Fibroblast of the conjunctiva (primary cell): ENCODE measurements around the gene BAHCC1.

ENCODE experiments used
- DNase-seq: peaks from one replicate; pipeline ENCODE4 v3.0.0-alpha.2; 2010; ENCODE audit warnings: low read depth

Gene BAHCC1

DNA sequence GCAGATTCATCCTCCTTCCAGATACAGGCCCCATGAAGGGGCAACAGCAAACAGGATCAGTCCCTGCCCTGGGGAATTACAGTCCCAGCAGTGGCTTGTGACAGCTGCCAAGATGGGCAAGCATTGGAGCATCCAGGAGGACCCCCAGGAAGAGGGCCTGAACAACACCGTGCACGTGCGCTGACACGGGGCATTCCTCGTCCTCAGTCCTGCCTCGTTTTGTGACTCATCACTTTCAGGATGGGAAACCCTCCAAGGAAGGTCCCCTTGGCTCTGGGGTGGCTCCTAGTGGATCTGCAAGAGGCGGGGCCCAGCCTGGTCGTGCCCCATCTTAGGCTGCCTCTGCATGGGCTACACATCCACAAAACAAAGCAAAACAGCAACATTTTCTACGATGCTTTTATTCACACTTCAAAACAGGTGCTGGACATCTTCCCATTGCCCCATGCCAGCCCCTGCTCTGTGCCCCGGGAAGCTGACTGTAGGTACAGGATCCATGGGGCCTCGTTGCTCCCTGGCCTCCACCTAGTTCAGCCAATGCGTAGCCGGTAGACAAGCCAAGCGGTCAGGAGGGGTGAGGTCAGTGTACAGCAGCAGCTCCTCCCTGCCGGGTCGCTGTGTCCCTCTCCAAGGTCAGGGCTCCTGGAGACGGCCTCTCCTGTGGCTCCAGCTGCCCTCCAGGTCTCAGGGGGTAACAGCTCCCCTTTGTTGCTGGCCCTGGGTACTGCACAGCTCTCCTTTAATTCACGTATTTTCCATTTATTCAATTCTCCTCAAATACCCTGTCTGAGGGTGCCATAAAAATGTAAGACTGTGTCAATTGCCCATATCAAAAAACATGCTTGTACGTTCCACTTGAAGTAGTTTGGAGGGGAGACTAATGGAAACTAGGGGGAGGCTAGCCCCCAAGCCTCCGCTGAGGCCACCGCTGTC lies 85.1 kb downstream of the BAHCC1 start:
- peak; percentile 45 for DNase-seq

DNA sequence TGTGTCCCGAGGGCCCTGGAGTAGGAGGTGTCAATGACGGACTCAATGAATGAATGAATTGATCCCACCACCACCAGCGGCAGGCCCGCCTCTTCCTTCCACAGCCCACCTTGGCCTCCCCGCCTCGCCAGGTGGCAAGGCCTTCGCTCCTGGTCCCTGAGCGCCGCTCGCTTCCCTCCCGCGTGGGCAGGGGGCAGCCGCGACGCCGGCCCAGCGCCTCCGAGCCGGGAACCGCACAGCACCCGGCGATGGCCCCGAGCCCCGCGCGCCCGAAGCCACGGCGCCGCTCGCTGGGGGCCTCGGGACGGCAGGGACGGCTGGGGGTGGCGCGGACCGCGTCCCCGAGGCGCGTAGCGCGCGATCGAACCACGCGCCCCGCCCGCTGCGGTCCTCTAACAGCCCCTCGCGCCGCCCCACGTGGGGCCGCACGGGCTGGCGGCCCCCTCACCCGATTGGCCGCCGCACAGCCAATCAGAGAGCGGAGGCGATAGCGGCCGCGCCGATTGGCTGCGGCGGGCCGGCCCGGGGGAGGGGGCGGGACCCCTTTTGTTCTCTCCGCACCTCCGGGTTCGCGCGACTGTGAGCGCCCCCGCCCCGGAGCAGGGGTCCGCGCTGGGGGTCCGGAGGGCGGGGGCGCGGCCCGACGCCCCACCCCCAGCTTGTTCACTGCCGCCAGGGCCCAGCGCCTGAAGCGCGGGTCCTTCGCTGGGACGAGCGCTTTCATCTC lies 86.0 kb downstream of the BAHCC1 start:
- DNase-seq: no peak

DNA sequence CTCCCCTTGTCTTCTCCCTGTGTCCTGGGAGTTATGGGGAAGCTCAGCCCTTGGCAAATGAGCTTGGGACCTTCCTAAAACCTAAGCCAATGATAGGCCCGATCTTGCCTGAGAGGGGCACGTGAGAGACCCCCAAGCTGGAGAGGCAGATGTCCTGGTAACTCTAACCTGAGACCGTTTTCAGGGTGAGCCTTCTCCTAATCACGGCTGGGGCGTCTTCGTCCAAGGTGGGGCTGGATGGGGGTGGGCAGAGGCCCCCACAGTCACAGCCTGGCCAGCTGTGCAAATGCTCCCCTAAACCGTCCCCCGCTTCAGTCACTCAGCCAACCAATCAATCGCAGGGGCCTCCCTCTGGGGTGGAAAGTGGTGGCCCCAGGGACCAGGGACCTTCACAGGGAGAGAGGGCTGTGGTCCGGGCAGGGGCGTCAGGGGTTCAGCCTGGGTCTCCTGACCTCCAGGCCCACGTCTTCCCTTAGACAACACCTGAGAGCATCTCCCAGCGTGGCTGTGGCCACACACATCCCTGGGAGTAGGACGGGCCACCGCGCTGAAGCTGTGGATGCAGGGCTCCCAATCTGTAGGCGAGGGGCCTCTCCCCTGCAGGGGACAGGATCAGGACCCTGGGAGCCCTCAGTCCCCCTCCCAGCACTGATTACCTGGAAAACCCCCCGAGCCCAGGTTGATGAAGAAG lies 86.7 kb downstream of the BAHCC1 start:
- no peak for DNase-seq

DNA sequence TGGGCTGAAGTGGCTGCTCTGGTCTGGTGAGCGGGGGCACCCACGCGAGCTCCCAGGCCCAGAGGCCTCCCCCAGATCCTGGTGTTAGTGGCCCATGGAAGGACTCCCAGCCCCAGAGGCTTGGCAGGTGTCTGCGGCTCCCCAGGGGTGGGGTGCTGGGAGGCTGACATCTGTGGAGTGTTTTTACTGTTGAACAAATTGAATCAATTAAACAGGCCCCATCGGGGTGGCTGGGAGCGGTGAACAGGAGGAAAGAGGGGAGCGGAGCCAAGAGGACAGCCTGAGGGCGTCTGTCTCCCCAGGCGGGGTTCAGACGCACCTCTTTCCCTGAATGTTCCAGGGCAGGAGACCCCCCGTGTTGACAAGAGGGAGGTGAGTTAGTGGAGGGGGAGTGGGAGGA lies 87.4 kb downstream of the BAHCC1 start:
- no peak for DNase-seq

DNA sequence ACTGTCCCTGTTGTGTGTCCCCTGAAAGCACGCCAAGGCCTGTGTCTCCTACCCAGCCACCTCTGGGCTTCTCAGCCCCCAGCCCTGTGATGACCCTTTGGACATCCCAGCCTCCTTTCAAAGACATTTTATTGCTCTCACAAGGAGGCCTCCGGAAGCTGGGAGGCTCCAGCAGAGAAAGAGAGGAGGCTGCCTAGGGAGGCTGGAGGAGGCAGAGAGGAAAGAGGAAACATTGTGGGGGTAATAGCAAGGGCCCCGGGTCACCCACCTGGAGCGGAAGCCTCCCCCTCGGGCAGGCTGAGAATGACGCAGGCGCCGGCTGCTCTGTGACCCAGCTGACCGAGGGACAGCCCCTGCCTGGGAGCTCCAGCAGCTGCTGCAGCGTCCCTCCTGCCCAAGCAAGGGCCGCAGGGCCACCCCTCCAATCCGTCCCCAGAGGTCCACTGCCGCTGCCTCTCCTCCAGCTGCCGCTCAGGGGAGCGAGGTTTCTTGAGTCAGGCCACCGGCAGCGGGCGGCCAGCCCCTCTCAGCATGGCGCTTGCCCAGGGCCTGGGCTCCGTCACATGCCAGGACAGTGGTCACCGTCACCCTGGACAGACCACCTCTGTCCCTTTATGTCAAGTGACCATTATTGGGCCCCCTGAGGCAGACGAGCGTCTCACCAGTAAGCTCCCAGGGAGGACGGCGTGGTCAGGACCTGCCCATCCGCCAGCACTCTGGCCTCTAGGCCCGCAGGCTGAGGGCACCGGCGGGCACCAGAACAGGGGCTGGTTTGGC lies 88.0 kb downstream of the BAHCC1 start:
- DNase-seq: no peak

DNA sequence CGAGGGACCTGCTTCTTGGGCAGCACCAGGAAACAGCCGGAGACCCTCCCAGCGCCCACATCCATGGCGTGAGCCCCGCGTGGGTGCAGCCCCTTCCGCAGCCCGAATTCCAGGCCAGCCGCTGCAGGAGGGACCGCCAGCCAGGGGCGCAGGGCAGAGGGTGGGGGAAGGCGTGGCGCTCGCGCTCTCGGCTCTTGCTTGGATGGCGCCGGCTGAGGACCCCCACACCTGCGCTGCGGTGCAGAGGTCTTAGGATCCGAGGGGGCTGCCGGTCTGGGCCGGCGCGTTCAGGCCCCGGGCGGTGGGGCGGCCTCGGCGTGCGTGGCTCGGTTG lies 88.6 kb downstream of the BAHCC1 start:
- no peak for DNase-seq

DNA sequence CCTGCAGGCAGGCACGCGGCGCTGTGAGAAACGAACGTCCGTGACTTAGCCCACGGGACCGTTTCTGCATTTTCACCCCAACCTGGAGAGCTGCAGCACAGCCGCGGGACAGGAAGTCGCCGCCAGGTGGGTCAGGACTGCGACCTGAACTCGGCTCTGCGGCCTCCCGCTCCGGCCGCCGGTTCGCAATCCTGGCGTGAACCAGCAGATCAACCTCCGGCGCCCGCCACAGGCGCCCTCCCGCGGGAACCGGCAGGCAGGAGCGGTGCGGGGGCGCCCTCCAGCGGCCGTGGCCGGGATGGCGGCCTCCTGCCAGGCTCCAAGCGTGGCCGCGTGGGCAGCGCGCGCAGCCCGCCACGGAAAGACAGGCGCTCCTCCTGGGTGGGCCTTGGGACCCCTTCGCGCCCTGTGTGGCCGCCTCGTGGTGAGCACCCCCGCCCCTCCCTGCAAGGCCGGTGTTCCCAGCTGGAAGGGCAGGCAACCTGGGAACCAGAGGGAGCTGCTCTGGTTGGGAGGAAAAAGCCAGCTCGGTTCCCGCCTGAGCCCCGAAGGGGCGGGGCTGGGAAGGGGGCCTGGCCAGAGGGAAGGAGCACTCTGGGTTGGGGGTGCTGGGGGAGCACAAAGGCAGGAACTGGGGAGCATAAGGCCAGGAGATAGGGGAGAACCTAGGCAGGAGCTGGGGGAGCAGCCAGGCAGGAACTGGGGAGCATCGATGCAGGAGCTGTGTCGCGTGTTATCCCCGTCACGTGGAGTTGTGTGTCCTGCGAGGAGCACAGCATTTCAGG lies 89.1 kb downstream of the BAHCC1 start:
- DNase-seq: peak; percentile 61

DNA sequence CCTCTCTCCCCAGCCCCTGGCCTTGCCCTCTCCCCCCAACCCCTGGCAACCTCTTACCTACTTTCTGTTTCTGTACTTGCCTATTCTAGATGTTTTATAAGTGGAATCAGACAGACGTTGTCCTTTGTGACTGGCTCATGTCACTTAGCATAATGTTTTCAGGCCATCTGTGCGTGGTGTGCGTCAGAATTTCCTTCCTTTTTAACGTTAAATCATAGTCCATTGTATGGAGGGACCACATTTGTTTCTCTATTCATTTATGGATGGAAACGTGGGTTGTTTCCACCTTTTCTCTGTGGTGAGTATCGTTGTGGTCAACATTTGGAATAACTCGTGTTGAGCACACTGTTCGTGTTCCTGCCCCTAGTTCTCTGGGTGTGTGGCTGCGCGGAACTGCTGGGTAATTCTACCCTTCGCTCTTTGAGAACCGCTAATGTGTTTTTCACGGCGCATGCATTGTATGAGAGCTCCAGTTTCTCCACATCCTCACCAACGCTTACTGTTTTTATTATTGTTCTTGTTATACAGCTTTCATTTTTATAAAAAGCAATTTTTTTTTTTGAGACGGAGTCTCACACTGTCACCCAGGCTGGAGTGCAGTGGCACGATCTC lies 91.0 kb downstream of the BAHCC1 start:
- no peak for DNase-seq

DNA sequence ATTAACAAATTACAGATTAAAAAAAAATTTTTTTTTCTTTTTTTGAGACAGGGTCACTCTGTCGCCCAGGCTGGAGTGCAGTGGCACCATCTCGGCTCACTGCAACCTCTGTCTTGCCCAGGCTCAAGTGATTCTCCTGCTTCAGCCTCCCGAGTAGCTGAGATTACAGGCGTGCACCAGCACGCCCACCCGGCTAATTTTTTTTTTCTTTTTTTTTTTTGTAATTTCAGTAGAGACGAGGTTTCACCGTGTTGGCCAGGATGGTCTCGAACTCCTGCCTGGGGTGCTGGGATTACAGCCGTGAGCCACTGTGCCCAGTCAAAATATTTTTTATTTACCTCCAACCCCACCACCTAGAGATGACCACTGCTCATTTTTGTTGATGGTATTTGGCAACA lies 91.8 kb downstream of the BAHCC1 start:
- DNase-seq: no peak

DNA sequence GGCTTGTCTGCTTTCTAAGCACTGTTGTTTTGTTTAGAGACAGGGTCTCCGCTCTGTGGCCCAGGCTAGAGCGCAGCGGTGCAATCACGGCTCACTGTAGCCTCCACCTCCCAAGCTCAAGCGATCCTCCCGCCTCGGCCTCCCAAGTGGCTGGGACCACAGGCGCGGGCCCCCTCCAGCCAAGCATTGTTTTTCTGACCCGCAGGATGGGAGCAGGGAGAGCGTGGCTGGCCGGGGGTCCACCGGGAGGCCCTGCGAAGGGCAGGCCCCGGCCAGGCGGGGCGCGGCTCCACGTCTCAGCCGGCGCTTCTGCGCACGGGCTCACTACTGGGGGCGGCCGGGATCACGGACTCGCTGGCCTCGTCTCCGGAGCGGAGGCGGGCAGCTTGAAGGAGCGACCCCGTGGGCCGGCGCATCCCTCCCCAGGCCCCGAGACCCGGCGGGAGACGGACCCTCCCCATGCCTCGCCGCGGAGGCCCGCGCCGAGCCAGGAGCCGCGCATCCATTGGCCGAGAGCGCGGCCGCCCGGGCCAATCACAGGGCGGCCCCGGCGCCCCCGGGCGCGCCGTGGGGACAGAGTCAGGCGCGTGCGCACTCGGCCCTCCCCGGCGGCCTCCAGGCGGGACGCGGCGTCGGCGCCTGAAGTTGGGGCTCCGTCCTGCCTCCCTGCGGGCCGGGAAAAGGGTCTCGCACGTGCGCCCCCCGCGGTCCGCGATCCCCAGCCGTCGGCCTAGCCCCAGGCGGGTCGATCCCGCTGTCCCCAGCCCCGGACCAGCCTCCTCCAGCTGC lies 92.4 kb downstream of the BAHCC1 start:
- DNase-seq: no peak

DNA sequence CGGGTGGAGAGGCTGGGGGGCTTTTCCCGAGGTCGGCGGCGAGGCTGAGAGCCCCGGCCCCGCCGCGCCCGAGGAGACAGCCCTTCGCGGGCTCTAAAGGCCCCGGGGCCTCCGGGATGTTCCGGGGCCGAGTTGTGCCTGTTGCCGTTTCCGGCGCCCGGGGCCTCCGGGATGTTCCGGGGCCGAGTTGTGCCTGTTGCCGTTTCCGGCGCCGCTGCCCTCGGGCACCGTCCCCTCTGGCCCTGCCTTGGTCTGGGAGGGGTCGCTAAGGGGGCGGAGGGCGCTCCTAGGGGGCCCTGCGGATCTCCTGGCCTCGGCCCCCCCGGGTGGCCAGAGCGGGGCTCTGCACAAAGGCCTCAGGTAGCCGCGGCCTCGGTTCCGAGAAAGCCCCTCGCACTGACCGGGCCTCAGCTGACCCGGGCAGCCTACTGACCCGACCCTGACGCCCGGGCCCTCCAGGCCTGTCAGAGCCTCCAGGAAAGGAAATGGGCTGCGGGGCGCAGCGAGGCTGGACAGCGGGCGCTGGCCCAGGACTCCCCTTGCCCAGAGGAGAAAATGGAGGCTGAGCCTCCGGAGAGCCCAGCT lies 93.1 kb downstream of the BAHCC1 start:
- DNase-seq: no peak

DNA sequence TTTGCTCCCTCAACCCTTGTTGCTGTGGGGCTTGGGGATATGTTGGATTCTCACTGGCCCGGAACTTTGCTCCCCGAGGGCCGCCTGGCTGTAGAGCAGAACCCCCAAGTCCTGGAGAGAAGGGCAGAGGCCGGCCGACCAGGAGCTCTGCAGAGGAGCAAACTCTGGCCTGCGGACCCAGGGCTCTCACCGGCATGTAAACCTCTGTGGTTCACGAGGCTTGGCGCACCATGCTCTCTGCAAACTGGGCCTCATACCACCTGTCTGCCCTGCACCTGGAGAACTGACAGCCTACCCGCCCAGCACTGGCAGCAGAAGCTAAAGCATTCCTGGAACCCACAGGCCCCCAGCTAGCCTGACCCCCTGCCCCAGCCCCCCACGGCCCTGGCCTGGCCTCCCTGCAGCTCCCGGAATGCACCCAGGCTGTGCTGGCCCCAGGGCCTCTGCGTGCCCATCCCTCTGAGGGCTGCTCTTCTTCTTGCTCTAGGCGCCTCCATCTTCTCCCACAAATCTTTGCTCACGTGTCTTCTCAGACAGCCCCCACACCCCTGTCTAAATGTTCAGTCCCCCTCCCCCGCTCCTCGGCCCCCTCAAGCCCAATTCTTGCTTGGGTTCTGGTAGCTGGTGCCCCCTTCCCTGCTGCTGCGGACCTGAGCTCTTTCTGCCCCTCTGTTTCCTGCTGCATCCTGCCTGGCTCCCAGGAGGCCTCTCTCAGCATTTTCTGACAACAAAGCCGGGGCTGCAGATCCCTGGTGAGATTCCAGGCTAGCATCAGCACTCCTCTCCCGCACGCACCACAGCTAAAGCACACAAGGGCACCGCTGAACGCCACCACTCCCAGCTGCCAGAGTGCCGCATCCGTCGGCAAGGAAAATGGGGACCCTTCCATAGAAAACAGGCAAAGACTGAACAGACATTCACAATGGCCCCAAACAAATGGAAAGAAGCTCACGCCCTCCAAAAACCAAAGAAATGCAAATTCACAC lies 94.0 kb downstream of the BAHCC1 start:
- DNase-seq: no peak

DNA sequence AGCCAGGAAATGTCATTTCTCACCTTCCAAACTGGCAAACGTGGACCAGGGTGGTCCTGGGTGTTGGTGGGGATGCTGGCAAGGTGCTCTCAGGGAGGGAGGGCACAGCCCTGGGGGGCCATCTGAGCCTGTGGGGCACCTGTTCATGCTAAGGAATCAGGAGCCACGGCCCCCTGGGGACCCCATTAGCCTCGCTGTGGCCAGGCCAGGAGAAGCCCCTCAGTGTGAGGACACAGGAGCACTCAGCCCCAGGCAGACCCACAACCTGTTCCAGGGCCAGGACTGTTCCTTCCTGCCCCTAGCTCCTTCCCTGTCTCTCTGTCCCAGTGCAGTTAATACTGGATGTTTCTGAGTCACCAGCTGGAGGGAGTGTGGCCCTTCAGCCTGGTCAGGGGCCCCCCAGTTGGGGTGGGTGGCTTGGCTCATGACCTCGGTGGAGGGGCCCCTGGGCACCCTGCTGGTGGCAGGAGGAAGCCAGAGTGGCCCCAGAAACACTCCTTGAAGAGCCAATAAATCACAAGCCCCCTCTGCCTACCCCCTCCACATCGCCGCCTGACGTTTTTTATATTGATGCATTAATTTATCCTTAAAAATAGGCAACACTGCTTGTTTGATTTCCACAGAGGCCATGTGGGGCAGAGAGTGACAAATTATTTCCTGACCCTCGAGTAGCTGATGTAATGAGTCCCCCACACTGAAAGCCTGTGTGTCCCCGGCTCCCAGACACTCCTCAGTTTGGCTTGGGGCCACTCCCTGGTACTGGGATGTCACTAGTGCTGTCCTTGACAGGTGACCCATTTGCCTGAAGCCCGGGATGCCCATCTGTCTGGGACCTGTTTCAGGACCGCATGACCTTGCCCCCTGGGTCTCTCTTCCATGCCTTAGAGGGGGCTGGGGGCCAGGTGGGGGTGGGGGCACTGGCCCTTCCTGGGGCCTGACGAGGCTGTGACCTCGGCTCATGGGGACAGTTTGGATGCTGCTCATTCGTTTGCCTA lies 95.0 kb downstream of the BAHCC1 start:
- no peak for DNase-seq

DNA sequence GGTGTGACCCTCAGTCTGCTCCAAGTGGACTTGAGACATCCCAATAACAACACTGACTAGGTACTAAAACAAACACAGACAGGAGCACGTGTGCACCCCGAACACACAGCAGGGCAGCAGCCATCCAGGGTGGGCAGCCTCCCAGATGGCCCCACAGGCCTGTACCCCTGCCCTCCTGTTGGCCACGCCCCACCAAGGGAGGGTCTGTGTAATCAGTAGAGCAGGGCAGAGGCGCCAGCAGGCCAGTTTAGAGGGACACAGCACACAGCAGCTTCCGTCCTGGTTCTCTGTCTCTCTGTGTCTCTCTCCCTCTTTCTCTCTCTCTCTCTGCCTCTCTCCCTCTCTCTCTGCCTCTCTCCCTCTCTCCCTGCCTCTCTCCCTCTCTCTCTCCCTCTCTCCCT lies 95.9 kb downstream of the BAHCC1 start:
- no peak for DNase-seq

DNA sequence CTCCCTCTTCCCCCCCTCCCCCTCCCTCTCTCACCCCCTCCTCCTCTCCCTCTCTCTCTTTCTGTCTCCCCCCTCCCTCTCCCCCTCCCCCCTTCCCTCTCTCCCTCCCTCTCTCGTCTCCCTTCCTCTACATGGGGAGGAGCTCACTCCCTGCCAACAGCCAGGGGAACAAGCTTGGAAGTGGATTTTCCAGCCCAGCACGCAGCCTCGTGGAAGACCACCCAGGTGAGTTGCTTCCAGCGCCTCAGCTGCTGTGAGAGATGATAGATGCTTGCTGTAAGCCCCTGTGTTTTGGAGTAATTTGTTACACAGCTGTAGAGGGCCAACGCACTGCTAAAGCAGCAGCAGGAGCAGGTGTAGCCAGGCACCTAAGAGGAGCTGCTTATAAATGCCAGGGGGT lies 96.5 kb downstream of the BAHCC1 start:
- DNase-seq: no peak

DNA sequence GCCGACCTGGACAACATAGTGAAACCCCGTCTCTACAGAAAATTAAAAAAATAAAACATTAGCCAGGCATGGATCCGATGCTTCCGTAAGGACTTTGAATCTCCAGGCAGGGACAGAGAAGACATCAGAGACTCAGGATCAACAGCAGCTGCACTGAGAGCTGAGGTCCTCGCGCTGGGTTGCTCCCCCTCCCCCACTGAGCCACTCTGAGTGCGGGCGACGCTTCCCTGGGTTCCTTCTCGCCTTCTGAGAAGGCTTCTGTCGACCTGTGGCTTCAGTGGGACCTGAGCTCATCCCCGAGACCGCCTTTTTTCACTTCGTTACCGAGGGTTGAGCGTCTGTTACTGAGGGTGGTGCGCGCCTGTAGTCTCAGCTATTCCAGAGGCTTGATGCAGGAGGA lies 96.9 kb downstream of the BAHCC1 start:
- DNase-seq: no peak

DNA sequence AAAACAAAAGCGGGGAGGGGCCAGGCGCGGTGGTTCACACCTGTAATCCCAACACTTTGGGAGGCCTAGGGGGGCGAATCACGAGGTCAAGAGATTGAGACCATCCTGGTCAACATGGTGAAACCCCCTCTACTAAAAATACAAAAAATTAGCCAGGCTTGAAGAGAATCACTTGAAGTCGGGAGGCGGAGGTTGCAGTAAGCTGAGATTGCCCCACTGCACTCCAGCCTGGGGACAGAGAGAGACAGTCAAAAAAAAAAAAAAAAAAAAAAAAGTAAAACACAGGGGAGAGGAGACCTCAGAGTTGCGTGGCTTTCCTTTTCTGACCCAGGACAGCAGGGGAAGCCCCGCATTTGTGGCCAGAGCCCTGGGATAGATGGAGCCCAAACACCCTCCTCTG lies 97.4 kb downstream of the BAHCC1 start:
- DNase-seq: no peak
